HG03039 (cell line): Measurements from ENCODE around the gene POU5F2.

Source experiments
- ATAC-seq: cut with Tn5 transposase; IDR thresholded peaks from one replicate; pipeline ENCODE4 v1.9.1; 2021; ENCODE audit warnings: mild to moderate bottlenecking, moderate library complexity; ENCODE audit not compliant: unreplicated experiment

The POU5F2 gene

GRCh38 chr5:93717162-93717561 is 24.2 kb downstream of the POU5F2 start:
- no peak for ATAC-seq

- no peak for ATAC-seq
These were observed 24.9 kb downstream of the POU5F2 start for GRCh38 chr5:93716453-93716852.

- ATAC-seq: no peak
These were observed 25.6 kb downstream of the POU5F2 start for GRCh38 chr5:93715761-93716160.

GRCh38 chr5:93715327-93715726 is 26.1 kb downstream of the POU5F2 start:
- no peak for ATAC-seq

- no peak for ATAC-seq
These were observed 33.0 kb downstream of the POU5F2 start for GRCh38 chr5:93708442-93708841.

- no peak for ATAC-seq
These were observed 35.5 kb downstream of the POU5F2 start for GRCh38 chr5:93705896-93706295.

- ATAC-seq: no peak
These were observed 36.4 kb downstream of the POU5F2 start for GRCh38 chr5:93704996-93705395.

- no peak for ATAC-seq
These were observed 49.4 kb downstream of the POU5F2 start for GRCh38 chr5:93691997-93692396.
